Activated CD8-positive, alpha-beta memory T cell treated with anti-CD3 and anti-CD28 coated beads for 4 hours (primary cell): Measurements from ENCODE around the gene PICK1.

Source experiments
- DNase-seq, 2 donors: peaks; one replicate each; pipeline ENCODE4 v3.0.0-alpha.2; 2020; ENCODE audit warnings: low read depth in 2 of 2

PICK1 gene

DNA sequence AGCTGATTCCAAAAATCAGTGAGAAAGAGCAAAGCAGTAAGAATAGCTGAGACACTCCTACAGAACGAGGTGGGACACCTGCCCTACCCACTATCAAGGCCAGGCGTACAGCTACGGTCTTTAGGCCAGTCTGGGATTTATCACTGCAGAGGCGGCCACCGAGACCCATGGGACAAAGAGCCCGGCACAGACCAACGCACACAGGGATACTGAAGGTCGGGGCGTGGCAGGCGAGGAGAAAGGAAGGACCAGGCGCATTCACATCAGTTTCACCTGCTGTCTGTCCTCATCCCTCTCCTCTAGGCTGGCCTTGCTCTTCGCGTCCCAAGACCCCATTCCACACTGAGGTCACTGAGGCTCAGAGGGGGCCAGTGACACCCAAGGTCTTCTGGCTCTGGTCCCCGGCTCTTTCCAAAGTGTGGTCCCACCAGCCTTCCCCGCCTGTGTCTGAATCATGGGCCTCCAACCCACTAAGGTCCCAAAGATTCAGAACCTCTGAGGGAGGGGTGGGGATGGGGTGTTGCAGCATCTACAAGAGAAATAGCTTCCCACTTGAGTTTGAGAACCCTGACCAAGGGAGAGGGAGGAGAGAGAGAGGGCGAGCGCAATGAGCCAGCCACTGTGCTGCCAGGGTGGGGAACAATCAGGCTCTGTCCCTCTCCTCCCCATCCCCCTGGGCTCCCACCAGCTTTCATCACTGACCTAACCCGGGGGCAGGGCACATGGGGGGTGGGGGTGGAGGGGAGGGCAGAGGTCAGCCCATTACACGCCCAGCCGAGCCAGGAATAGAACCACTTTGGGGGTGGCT lies 7.2 kb upstream of the PICK1 start:
- DNase-seq: no peak

DNA sequence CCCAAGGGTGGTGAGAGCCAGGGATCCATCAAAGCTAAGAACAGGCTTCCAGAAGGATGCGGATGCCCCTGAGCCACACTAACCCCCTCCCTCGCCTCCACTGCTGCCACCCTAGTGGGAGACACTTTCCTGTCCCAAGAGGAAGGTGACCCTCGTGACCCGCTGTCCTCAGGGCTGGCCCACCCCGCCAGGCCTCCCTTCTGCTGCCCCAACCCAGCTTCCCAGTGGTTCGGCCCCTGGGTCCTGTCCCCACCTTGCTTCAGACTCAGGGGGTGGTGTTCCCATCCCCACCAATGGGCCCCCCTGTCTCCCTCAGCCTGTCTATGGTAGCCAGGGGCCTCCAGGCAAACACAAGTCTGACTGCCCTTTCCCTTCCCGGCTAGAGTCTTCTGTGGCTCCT lies 6.5 kb upstream of the PICK1 start:
- DNase-seq: no peak

DNA sequence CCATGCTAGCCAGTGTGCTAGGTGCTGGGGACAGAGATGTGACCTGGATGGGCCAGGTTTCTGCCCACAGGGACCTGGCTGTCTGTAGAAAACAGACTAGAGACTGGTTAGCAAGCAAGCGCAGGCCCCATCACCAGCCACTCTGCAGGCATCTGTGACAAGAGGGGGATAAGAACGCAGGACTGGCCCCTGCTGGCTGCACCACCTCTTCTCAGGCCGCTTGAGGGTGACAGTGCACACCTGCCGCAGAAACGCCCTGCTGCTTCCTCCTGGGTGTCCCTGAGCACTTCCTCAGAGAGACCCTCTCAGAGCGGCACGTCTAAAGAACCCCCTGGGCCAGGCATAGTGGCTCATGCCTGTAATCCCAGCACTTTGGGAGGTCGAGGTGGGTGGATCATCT lies 5.9 kb upstream of the PICK1 start:
- DNase-seq: no peak

DNA sequence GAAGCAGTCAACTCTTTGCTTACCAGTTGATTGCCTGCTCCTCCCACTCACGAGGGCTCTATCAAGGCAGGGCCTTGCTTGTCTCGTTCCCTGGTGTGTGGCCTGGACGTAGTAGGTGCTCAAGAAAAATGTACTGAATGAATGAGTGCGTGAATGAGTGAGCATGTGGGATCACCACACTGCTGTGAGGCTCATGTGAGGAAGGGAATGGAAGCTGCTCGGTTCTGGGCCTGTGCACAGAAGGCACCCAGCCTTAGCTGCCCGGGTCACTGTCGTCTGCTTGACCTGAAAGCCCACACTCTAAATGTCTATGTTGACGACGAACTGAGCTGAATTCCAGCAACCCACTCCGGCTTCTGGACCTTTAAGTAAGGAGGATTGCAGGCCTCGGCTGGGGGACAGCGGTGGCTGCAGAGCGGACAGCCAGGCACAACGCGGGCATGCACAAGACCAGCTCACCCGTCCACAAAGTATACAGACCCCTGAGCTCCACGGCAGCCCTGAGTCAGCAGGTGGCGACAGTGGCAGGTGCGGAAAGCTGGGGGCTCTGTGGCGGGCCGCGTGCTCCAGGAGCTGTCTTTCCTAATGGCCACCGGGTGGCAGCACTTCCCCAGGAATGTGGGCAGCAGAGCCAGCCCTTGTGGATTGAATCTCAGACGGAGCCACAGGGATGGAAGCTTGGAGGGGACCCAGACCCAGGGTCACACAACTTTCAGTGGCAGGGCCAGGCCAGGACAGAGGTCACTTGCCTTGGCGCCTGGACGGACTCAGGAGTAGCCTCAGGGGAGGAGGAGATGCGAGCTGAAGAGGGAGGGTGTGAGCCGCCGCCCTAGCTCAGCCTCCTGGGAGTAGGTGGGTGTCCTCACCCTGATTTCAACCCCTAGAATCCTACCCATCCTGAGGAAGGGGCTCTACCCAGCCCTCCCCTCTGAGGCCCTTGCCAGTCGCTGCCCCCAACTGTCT lies 5.0 kb upstream of the PICK1 start:
- peak; percentile 57 to 59 for DNase-seq

DNA sequence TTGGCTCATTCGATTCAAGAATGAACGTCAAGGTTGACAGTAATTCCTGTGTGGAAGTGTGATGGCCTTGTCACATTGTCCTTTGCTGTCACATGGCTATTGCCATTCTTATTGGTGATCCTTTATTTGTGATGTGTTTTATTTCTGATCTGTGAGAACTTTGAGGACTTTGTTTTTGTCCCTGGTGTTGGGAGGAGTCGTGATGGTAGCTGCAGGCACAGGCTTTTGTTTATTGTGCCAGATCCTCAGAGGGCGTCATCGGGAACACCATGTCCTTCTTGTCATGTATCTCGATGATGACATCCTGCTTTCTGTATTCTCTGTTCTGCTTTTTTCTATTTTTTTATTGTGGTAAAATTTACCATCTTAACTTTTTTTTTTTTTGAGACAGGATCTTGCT lies 5.6 kb downstream of the PICK1 start:
- no peak for DNase-seq

DNA sequence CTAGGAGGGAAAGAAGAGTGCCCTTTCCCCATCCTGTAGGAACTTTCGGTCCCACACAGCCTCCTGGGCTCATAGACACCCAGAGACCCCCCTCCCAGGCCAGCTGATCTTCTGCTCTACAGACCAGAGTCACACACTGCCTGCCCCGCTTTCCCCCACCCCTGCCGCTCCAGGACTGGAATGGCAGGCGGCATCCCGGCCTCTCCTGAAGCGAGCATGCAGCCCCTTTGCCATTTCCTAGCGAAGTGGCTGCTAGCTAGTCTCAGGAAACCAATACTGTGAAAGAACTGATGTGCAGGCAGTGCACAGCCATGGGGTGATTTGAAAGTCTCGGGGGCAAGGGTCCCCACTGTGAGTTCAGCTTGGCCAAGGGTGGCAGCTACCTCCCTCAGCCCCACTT lies 8.3 kb downstream of the PICK1 start:
- no peak for DNase-seq

DNA sequence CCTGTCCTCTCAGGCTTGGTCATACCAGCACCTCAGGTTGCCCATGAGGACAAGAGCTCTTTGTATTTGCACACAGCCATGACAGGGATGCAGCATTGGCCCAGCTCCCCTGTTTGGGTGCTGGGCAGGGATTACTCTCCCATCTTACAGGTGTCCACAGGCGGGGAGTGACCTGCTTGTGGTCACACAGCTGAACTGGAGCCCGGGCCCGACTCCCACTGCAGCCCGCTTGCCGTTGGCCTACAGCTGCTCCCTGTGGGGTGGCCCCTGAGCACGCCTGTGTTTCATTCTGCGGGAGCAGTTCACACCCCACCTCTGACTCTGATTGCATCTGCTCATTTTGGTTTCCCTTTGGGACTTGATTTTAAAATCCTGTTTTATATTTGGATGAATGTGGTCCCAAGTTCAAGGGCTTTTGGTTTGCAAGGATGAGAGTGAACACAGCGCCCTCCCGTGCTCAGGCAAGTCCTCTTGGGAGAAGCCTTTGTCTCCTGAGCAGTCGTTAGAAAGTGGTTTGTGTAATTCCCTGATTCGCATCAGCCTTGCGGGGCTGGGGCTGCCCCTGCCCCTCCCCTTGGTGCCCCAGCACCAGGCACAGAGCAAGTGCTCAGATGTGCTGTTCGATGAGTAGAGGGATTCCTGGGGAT lies 9.3 kb downstream of the PICK1 start:
- no peak for DNase-seq

DNA sequence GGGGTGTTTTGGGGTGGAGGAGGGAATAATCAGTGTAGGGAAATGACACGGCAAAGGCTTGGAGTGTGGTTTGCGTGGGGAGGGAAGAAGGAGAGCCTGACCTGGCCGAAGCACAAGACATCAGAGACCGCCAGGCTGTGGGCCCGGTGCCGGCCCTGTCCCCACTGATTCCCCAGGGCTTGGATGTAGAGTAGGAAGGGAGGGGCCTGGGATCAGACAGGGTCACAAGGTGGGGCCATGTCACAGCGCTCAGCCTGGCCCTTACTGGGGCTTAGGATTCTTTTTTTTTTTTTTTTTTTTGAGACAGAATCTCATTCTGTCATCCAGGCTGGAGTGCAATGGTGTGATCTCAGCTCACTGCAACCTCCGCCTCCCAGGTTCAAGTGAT lies 9.8 kb downstream of the PICK1 start:
- DNase-seq: no peak

DNA sequence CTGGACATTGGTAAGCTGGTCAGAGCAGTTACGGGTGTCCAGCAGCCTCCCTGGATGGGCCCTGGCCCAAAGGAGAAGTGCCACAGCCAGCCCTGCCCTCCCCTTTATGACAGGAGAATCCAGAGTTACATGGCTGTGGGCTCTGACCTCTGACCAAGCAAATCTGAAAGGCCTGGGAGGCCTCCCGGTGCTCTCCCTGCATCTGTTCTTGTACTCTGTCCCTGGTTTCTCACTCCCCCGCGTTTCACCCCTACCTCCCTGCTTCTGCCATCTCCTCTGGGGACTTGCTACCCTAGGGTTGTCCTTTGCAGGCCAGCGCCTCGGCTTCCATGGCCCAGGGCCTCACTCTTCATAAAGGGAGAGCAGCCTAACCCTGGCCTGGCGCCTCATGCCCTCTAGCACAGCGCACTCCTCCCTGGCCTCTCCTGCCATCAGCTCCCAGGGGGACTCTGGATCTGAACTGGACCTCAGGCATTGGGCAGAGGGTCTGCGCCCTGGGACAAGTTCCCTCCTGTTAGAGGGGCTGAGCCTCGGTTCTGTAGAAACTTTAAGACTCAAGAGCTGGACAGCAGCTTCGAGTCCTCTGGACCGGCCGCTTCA lies 10.7 kb downstream of the PICK1 start:
- DNase-seq: no peak

DNA sequence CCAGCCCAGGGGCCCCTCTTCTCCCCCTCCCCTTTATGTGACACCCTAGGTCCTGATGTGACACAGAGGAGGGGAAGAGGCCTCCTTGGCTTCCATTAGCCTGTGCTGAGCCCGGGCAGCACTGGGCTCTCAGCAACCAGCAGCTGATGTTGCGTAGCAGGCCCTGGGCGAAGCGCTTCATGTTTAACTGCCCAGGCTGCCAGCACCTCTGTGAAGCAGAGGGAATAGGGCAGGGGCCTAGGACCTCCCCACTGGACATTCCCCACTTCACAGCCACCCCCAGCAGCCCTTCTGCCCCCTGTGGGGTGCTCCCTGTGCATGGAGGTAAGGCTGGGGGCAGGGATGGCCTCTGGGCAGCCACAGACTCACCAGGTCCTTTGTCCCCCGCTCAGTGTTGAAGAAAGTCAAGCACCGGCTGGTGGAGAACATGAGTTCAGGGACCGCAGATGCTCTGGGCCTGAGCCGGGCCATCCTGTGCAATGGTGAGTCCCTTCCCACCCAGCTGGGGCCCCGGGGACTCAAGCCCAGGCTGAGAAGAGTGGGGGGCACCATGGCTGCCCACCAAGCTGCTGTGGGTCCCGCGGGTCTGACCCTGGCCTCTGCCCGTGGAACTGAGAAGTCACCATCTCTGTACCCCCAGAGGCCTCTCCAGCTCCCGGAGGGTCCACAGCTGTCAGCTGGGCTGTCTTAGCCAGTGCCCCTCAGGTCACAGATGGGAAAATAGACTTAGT lies 11.6 kb downstream of the PICK1 start:
- no peak for DNase-seq

DNA sequence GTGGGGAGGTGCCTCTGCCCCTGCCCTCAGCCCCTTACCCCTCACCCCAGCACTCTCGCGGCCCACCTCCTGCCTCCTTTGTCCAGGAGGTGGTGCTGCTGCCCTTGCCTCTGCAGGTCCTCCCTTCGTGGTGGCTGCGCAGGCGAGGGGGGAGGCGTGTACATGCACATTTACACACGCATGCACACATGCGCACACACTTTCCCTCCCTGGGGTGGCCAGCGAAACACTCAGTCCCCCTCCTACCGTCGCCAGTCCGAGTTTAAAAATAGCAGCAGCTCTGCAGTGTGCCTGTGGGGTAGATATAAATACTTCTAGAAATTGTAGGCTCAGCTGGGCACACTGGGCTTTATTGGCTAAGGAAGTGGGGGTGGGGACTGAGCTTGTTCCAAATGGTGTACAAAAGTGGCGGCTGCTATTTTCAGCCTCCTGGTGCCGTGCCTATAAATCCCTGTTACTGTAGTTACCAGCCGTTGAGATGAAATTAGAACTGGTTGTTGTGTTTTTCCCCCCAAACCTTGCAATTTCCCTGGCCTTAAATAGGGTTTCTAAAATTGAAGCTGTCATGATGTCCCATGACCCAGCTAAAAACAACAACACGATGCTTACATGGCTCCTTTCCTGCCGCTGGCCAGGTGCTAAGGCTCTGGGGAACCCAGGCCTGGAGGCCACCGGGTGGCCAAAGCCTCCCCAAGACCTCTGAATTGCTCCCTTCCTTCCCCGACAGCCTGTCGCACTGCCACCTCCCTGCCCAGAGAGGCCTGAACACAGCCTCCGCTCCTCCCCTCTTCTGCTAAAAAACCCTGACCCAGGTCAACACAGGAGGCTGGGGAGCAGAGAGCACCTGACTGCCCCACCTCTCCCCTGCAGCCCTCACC lies 12.4 kb downstream of the PICK1 start:
- no peak for DNase-seq

DNA sequence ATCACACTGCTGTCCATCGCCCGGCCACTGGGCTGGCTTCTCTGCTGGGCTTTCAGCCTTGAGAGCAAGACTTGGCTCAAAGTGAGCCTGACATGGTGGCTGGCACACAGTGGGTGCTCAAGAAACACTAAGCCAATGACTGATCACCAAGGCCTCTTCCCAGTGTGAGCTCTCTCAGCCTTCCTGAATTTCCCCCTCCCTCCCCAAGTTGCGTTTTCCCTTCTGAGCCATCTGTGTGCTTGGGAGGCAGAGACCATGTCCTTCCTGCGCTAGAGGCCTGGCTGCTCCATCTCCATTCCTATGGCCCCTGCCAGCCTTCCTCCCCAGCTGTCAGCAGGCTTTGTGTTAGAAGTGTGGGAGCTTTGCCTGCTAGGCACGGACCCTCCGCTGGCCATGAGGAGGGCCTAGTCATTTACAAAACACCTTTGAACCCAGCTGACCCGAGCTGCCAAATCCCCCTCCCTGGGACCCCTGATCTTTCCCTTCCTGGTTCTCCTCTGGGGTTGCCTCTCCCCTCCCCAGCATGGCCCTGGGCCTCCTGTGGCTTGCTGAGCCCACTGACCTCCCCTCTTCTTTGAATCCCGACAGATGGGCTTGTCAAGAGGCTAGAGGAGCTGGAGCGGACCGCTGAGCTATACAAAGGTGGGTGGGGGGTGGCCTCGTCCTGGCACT lies 13.2 kb downstream of the PICK1 start:
- no peak for DNase-seq

DNA sequence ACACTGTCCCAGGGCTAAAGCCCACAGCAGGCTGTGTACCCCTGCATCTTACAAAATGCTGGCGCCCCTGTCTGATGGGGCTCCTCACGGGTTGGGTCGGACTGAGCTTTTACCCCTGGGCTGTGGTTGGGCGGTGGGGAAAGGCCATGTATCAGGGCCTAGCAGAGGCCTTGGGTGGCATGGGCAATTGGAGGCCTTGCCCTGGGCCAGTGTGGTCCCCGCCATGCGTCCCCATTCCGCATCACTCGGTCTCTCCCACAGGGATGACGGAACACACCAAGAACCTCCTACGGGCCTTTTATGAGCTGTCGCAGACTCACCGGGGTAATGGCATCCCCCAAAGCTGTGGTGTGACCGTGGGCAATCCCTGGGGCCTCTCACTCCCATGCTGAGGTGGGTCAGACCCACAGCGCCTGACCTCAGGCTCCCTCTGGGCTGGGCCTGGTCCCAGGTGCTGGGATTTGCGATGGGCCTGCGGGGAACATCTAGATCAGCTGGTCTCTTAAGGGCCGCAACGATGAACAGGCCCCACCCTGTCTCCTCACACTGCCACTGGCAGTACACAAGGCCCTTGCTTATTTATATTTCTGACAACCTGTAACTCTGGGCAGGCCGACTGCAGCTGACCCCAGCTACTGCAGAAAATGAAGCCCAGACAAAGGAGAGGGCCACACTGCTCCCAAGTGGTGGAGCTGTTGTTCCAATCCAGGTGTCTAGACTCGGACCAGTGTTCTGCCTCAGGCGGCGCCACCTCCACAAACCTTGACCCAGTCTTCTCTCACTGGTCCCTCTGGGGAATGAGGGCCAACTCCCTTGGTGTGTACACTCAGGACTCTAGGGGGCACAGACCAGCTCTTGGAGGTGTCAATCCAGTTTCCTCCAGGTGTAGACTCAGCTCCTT lies 14.5 kb downstream of the PICK1 start:
- DNase-seq: no peak

DNA sequence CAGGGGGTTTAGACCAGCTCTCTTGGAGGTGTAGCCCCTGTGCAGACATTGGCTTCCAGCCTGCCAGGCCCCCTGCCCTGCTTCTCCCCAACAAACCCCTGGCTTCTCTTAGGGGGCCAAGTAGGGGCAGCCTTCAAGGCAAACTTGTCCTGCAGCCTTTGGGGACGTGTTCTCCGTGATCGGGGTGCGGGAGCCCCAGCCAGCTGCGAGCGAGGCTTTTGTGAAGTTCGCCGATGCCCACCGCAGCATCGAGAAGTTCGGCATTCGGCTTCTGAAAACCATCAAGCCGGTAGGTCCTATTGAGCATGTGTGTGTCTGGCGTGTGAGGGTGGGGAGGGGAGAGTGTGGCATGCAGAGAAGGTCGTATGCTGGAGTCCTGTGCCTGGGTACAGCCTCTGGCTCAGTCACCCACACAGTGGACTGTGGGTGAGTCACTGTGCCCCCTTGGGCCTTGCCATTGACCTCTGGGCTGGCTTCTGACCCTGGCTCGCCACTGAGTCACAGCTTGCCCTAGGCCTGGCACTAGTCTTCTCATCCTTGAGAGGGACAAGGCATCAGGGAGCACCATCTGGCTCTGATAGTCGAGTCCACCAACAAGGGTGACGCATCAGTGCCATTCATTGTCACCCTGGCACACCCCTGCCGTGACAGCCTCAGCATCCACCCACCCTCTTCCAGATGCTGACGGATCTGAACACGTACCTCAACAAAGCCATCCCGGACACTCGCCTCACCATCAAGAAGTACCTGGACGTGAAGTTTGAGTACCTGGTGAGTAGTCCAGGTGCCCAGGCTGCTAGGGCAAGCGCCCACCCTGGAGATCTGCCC lies 15.3 kb downstream of the PICK1 start:
- DNase-seq: no peak

DNA sequence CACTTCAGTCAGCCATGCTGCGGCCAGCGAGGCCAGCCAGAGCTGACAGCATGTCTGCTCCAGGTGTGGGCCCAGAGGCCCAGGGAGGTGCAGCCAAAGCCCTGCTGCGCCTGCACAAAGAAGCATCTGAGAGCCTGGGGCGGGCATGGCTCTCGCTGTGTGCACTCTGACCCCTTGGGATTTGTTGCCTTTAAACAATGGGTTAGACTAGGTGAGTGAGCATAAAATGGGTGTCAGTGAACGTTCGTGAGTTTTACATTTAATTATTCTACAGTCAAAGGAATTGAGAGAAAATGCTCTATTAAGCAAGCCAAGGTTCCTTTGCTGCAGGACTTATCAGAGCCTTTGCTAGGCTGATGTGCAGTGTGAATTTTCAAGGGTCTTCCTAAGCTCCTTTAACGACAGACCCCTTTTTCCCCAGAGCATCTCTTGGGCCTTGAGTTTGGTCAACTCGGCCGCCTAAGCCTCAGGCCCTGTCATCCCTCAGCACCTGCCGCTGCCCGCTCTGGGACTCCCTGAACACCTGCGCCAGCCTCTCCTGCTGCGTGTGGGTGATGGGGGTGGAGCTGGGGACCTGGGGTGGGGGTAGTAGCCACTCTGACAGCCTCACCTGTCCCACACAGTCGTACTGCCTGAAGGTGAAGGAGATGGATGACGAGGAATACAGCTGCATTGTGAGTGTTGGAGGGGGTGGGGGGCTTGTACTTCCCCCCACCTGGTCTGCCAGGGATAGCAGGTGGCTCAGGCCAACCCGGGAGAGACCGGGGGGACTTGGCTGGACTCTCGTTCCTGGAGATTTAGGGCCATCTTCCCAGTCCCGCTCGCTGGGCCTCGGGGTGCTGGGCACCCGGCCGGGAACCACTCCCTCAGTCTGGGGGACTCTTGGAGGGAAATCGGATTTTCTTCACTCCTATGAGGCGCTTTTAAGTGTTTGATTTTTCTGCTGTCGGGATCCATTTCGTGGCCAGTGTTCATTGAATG lies 16.2 kb downstream of the PICK1 start:
- no peak for DNase-seq
